ENCODE data around the gene RIT2.
"Not testable (repeated sequence)": the region's sequence is repeated elsewhere in the genome, so short reads cannot be mapped to it uniquely, and the experiment has no call there.

The RIT2 gene

GRCh38 chr18:42830936-42831335 is 284.5 kb downstream of the RIT2 start:
- no peak for DNase-seq (ENCODE audit: low spot score)

GRCh38 chr18:42828881-42829280 is 286.6 kb downstream of the RIT2 start:
- DNase-seq (ENCODE audit: low spot score), result no peak

GRCh38 chr18:42824178-42824577 is 291.3 kb downstream of the RIT2 start:
- DNase-seq (ENCODE audit: low spot score), result no peak

GRCh38 chr18:42822711-42823110 is 292.8 kb downstream of the RIT2 start:
- DNase-seq (ENCODE audit: low spot score), result no peak

GRCh38 chr18:42821492-42821891 is 294.0 kb downstream of the RIT2 start:
- no peak for DNase-seq (ENCODE audit: low spot score)

GRCh38 chr18:42814618-42815017 is 300.9 kb downstream of the RIT2 start:
- DNase-seq (ENCODE audit: low spot score), result no peak

GRCh38 chr18:42814184-42814583 is 301.3 kb downstream of the RIT2 start:
- DNase-seq (ENCODE audit: low spot score), result no peak

GRCh38 chr18:42813570-42813969 is 301.9 kb downstream of the RIT2 start:
- DNase-seq (ENCODE audit: low spot score), result no peak

- DNase-seq (ENCODE audit: low spot score), result no peak
Measured at GRCh38 chr18:42807887-42808286, 307.6 kb downstream of the RIT2 start.

GRCh38 chr18:42801706-42802105 is 313.8 kb downstream of the RIT2 start:
- no peak for DNase-seq (ENCODE audit: low spot score)

GRCh38 chr18:42798606-42799170 is 316.8 kb downstream of the RIT2 start:
- no peak for DNase-seq (ENCODE audit: low spot score)

GRCh38 chr18:42795213-42795789 is 320.2 kb downstream of the RIT2 start:
- not testable (repeated sequence) for DNase-seq (ENCODE audit: low spot score)

- DNase-seq (ENCODE audit: low spot score), result no peak
Measured at GRCh38 chr18:42792731-42793130, 322.8 kb downstream of the RIT2 start.

- no peak for DNase-seq (ENCODE audit: low spot score)
Measured at GRCh38 chr18:42784632-42785031, 330.9 kb downstream of the RIT2 start.

- DNase-seq (ENCODE audit: low spot score), result no peak
Measured at GRCh38 chr18:42782929-42783328, 332.6 kb downstream of the RIT2 start.

- no peak for DNase-seq (ENCODE audit: low spot score)
Measured at GRCh38 chr18:42781298-42781815, 334.1 kb downstream of the RIT2 start.

GRCh38 chr18:42780171-42780570 is 335.3 kb downstream of the RIT2 start:
- DNase-seq (ENCODE audit: low spot score), result no peak

GRCh38 chr18:42778445-42779042 is 336.9 kb downstream of the RIT2 start:
- no peak for DNase-seq (ENCODE audit: low spot score)

- no peak for DNase-seq (ENCODE audit: low spot score)
Measured at GRCh38 chr18:42778024-42778423, 337.5 kb downstream of the RIT2 start.

GRCh38 chr18:42773870-42774269 is 341.6 kb downstream of the RIT2 start:
- DNase-seq (ENCODE audit: low spot score), result no peak

GRCh38 chr18:42771936-42772335 is 343.5 kb downstream of the RIT2 start:
- DNase-seq (ENCODE audit: low spot score), result no peak

GRCh38 chr18:42765302-42765701 is 350.2 kb downstream of the RIT2 start:
- no peak for DNase-seq (ENCODE audit: low spot score)

GRCh38 chr18:42760290-42760689 is 355.2 kb downstream of the RIT2 start:
- DNase-seq (ENCODE audit: low spot score), result no peak

- DNase-seq (ENCODE audit: low spot score), result no peak
Measured at GRCh38 chr18:42758852-42759251, 356.6 kb downstream of the RIT2 start.

Measured in left forelimb (tissue), 1 donor.